ENCODE results near the gene IPO8.

The IPO8 gene

GRCh38 chr12:30695199-30696102 is at the start of gene IPO8:
Gene IPO8, minus strand, starts transcription at chr12:30695869. Its CDS starts 222 bp downstream, at chr12:30695647.
- no peaks in the 10 kb centered on the region for H3K9me3 ChIP-seq
- no peaks in the 10 kb centered on the region for H3K27me3 ChIP-seq (ENCODE audit: low read depth)
- peak within 1 kb of the TSS; percentile 83 for H3K4me3 ChIP-seq
- no peaks in the 10 kb centered on the region for H3K36me3 ChIP-seq (replicated peaks)
- peaks cover 15% of the 10 kb centered on the region for H3K4me1 ChIP-seq
- DNase-seq (ENCODE audit: low spot score in 2 of 2) = peak; percentile 94 to 95
- in situ Hi-C loops (cut with MboI; ENCODE audit: low sequenced_read_pairs) = no loop called here

- DNase-seq (ENCODE audit: low spot score in 2 of 2) = no peak
- peaks cover 15% of the 10 kb centered on the region for H3K36me3 ChIP-seq (replicated peaks)
- in situ Hi-C loops (cut with MboI; ENCODE audit: low sequenced_read_pairs) = no loop called here
These were observed 48.7 kb upstream of the IPO8 start for GRCh38 chr12:30744321-30744720.

GRCh38 chr12:30740274-30740673 is 44.6 kb upstream of the IPO8 start:
- H3K9me3 ChIP-seq = no peaks in the 10 kb centered on the region
- no peak overlapping the region for H3K4me3 ChIP-seq
- H3K27me3 ChIP-seq (ENCODE audit: low read depth) = no peaks in the 10 kb centered on the region
- peaks cover 15% of the 10 kb centered on the region for H3K36me3 ChIP-seq (replicated peaks)
- DNase-seq (ENCODE audit: low spot score in 2 of 2) = no peak
- no peaks in the 10 kb centered on the region for H3K4me1 ChIP-seq
- in situ Hi-C loops (cut with MboI; ENCODE audit: low sequenced_read_pairs) = no loop called here

More at GRCh38 chr12:30744321-30744720, 48.7 kb upstream of the IPO8 start:
- Histone ChIP-seq H3K9me3 (no peaks in the 10 kb centered on the region), H3K27me3 (ENCODE audit: low read depth) (no peaks in the 10 kb centered on the region), H3K4me1 (no peaks in the 10 kb centered on the region; the same call in 1 of the 2 replicates), H3K4me3 (no peak overlapping the region)

GRCh38 chr12:30739020-30739419 is 43.4 kb upstream of the IPO8 start:
- H3K36me3 ChIP-seq (replicated peaks) = peaks cover 15% of the 10 kb centered on the region

GRCh38 chr12:30732954-30733637 is 37.4 kb upstream of the IPO8 start:
- Histone ChIP-seq H3K4me3 (no peak overlapping the region), H3K36me3 (replicated peaks) (peaks cover 11% of the 10 kb centered on the region), H3K27me3 (ENCODE audit: low read depth) (no peaks in the 10 kb centered on the region), H3K9me3 (no peaks in the 10 kb centered on the region), H3K4me1 (peaks cover 9% of the 10 kb centered on the region; the same call in 1 of the 2 replicates)
- in situ Hi-C loops (cut with MboI; ENCODE audit: low sequenced_read_pairs) = no loop called here
- no peak for DNase-seq (ENCODE audit: low spot score in 2 of 2)

More at GRCh38 chr12:30739020-30739419, 43.4 kb upstream of the IPO8 start:
- no peaks in the 10 kb centered on the region for H3K9me3 ChIP-seq
- in situ Hi-C loops (cut with MboI; ENCODE audit: low sequenced_read_pairs) = no loop called here
- no peaks in the 10 kb centered on the region for H3K27me3 ChIP-seq (ENCODE audit: low read depth)
- H3K4me3 ChIP-seq = no peak overlapping the region
- H3K4me1 ChIP-seq = no peaks in the 10 kb centered on the region; the same call in 1 of the 2 replicates
- no peak for DNase-seq (ENCODE audit: low spot score in 2 of 2)

GRCh38 chr12:30730011-30730410 is 34.3 kb upstream of the IPO8 start:
- H3K4me3 ChIP-seq = no peak overlapping the region
- H3K4me1 ChIP-seq = peaks cover 9% of the 10 kb centered on the region; the same call in 1 of the 2 replicates
- peaks cover 17% of the 10 kb centered on the region for H3K36me3 ChIP-seq (replicated peaks)
- H3K27me3 ChIP-seq (ENCODE audit: low read depth) = no peaks in the 10 kb centered on the region
- no peak for DNase-seq (ENCODE audit: low spot score in 2 of 2)
- in situ Hi-C loops (cut with MboI; ENCODE audit: low sequenced_read_pairs) = no loop called here
- no peaks in the 10 kb centered on the region for H3K9me3 ChIP-seq

GRCh38 chr12:30729547-30729946 is 33.9 kb upstream of the IPO8 start:
- DNase-seq (ENCODE audit: low spot score in 2 of 2) = no peak
- Histone ChIP-seq H3K9me3 (no peaks in the 10 kb centered on the region), H3K4me1 (peaks cover 9% of the 10 kb centered on the region; the same call in 1 of the 2 replicates), H3K27me3 (ENCODE audit: low read depth) (no peaks in the 10 kb centered on the region), H3K4me3 (no peak overlapping the region), H3K36me3 (replicated peaks) (peaks cover 17% of the 10 kb centered on the region)
- in situ Hi-C loops (cut with MboI; ENCODE audit: low sequenced_read_pairs) = no loop called here

- peaks cover 27% of the 10 kb centered on the region for H3K36me3 ChIP-seq (replicated peaks)
- DNase-seq (ENCODE audit: low spot score in 2 of 2) = no peak
- H3K4me3 ChIP-seq = no peak overlapping the region
- no peaks in the 10 kb centered on the region for H3K27me3 ChIP-seq (ENCODE audit: low read depth)
- in situ Hi-C loops (cut with MboI; ENCODE audit: low sequenced_read_pairs) = no loop called here
- no peaks in the 10 kb centered on the region for H3K4me1 ChIP-seq
- H3K9me3 ChIP-seq = no peaks in the 10 kb centered on the region
These were observed 31.0 kb upstream of the IPO8 start for GRCh38 chr12:30726647-30727046.

GRCh38 chr12:30725739-30726138 is 30.1 kb upstream of the IPO8 start:
- in situ Hi-C loops (cut with MboI; ENCODE audit: low sequenced_read_pairs) = no loop called here
- no peaks in the 10 kb centered on the region for H3K4me1 ChIP-seq
- no peak overlapping the region for H3K4me3 ChIP-seq
- DNase-seq (ENCODE audit: low spot score in 2 of 2) = no peak
- peaks cover 23% of the 10 kb centered on the region; the same call in 1 of the 2 replicates for H3K36me3 ChIP-seq (replicated peaks)
- no peaks in the 10 kb centered on the region for H3K9me3 ChIP-seq
- no peaks in the 10 kb centered on the region for H3K27me3 ChIP-seq (ENCODE audit: low read depth)

GRCh38 chr12:30719060-30719459 is 23.4 kb upstream of the IPO8 start:
- in situ Hi-C loops (cut with MboI; ENCODE audit: low sequenced_read_pairs) = no loop called here
- DNase-seq (ENCODE audit: low spot score in 2 of 2) = no peak
- peaks cover 27% of the 10 kb centered on the region for H3K36me3 ChIP-seq (replicated peaks)

GRCh38 chr12:30707613-30708342 is 12.1 kb upstream of the IPO8 start:
- Histone ChIP-seq H3K27me3 (ENCODE audit: low read depth) (no peaks in the 10 kb centered on the region), H3K4me1 (no peaks in the 10 kb centered on the region), H3K4me3 (no peak overlapping the region), H3K9me3 (no peaks in the 10 kb centered on the region), H3K36me3 (replicated peaks) (peaks cover 8% of the 10 kb centered on the region)
- DNase-seq (ENCODE audit: low spot score in 2 of 2) = no peak
- in situ Hi-C loops (cut with MboI; ENCODE audit: low sequenced_read_pairs) = no loop called here

More at GRCh38 chr12:30719060-30719459, 23.4 kb upstream of the IPO8 start:
- no peak overlapping the region for H3K4me3 ChIP-seq
- no peaks in the 10 kb centered on the region for H3K27me3 ChIP-seq (ENCODE audit: low read depth)
- H3K4me1 ChIP-seq = no peaks in the 10 kb centered on the region
- H3K9me3 ChIP-seq = no peaks in the 10 kb centered on the region

GRCh38 chr12:30706476-30706875 is 10.8 kb upstream of the IPO8 start:
- no peak for DNase-seq (ENCODE audit: low spot score in 2 of 2)
- in situ Hi-C loops (cut with MboI; ENCODE audit: low sequenced_read_pairs) = no loop called here
- H3K27me3 ChIP-seq (ENCODE audit: low read depth) = no peaks in the 10 kb centered on the region
- H3K36me3 ChIP-seq (replicated peaks) = peaks cover 8% of the 10 kb centered on the region
- H3K9me3 ChIP-seq = no peaks in the 10 kb centered on the region
- H3K4me1 ChIP-seq = no peaks in the 10 kb centered on the region
- H3K4me3 ChIP-seq = no peak overlapping the region

GRCh38 chr12:30701056-30701455 is 5.4 kb upstream of the IPO8 start:
- in situ Hi-C loops (cut with MboI; ENCODE audit: low sequenced_read_pairs) = no loop called here
- DNase-seq (ENCODE audit: low spot score in 2 of 2) = no peak
- Histone ChIP-seq H3K4me3 (no peak overlapping the region), H3K27me3 (ENCODE audit: low read depth) (no peaks in the 10 kb centered on the region), H3K9me3 (no peaks in the 10 kb centered on the region), H3K36me3 (replicated peaks) (no peaks in the 10 kb centered on the region), H3K4me1 (peaks cover 8% of the 10 kb centered on the region)
